Measurements from ENCODE around the gene BDKRB2.

BDKRB2 gene

DNA sequence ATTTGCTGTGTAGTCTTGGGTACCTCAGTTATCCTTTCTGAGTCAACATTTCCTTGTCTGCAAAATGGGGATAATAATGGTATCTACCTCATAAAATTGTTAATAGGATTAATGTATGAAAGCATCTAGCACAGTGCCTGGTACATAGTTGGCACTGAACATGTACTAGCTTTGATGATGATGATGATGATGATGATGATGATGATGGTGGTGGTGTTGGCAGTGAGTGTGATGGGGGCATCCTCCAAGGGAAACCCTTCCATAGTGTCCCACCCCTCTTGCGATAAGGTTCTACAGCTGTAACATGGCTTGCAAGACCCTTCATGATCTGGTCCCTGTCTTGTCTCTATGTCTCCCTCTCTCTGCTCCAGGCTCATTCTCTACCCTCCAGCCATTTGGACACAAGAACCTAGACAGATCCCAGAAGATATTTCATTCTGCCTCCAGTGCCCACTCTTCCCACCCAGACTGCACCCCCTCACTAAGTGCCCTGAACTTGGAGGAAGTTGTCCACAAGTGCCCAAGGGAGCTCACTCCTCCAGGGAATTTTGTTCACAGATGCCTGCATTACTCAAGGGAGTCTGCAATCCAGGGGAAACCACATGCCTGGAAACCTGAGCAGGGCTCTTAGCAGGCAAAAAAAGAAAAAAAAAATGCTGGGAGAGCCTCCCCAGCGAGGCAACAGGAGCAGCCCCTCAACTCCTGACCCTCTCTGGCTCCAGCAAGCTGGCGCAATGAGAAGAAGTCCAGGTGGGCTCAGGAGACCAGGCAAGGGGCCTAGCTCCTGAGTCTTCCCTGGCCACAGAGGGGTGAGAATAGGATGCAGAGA, 41.3 kb downstream of the BDKRB2 start:
- H3K4me1 ChIP-seq (ENCODE audit: insufficient read depth, low read length, poor library complexity, severe bottlenecking), result no peaks in the 10 kb centered on the region
- H3K9me2 ChIP-seq (replicated peaks; ENCODE audit: low read depth, low read length), result no peaks in the 10 kb centered on the region
- no peaks in the 10 kb centered on the region for H4K20me1 ChIP-seq (ENCODE audit: insufficient read depth, low read length, poor library complexity, severe bottlenecking)
- H3K4me2 ChIP-seq (ENCODE audit: low read depth, low read length, poor library complexity, severe bottlenecking), result no peak overlapping the region
- H3F3A ChIP-seq (ENCODE audit: low read depth), result no peaks in the 10 kb centered on the region
- TF ChIP-seq, protein P1, sequence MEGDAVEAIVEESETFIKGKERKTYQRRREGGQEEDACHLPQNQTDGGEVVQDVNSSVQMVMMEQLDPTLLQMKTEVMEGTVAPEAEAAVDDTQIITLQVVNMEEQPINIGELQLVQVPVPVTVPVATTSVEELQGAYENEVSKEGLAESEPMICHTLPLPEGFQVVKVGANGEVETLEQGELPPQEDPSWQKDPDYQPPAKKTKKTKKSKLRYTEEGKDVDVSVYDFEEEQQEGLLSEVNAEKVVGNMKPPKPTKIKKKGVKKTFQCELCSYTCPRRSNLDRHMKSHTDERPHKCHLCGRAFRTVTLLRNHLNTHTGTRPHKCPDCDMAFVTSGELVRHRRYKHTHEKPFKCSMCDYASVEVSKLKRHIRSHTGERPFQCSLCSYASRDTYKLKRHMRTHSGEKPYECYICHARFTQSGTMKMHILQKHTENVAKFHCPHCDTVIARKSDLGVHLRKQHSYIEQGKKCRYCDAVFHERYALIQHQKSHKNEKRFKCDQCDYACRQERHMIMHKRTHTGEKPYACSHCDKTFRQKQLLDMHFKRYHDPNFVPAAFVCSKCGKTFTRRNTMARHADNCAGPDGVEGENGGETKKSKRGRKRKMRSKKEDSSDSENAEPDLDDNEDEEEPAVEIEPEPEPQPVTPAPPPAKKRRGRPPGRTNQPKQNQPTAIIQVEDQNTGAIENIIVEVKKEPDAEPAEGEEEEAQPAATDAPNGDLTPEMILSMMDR (conservative IDR thresholded peaks at IDR 0.05; ENCODE audit: low read length), result no peak
- TF ChIP-seq EZH2phosphoT487 (IDR thresholded peaks at IDR 0.05; ENCODE audit: borderline replicate concordance), result no peak
- no peak overlapping the region for H3K9ac ChIP-seq (ENCODE audit: low read depth, low read length, poor library complexity, severe bottlenecking)
- H3K27me3 ChIP-seq (ENCODE audit: insufficient read depth, low read length, poor library complexity, severe bottlenecking), result no peaks in the 10 kb centered on the region
- H2AFZ ChIP-seq (ENCODE audit: low read length), result no peak overlapping the region
- no peaks in the 10 kb centered on the region for H3K79me2 ChIP-seq (ENCODE audit: insufficient read depth, low read length)
- no peaks in the 10 kb centered on the region for H3K36me3 ChIP-seq (ENCODE audit: insufficient read depth, low read length)
- no peak overlapping the region for H3K4me3 ChIP-seq (ENCODE audit: low read length, poor library complexity, severe bottlenecking)
- peaks cover 4% of the 10 kb centered on the region; the same call in 1 of the 2 replicates for H3K9me3 ChIP-seq (ENCODE audit: insufficient read depth, low read depth, low read length)

DNA sequence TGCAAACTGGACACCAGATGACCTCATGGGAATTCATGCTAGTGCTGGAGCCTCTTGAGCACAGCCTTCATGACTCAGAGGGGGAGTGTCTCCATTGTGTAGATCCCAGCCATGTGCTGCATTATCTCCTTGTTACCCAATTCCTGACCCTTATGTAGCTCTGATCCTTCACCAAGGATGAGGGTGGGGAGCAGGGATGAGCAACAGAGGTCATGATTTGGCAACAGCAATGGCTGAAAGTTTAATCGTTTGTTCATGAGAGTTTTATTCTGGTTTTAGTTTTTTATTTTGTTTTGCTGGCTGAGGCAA, 41.9 kb downstream of the BDKRB2 start:
- H4K20me1 ChIP-seq (ENCODE audit: insufficient read depth, low read length, poor library complexity, severe bottlenecking), result no peaks in the 10 kb centered on the region
- H3K36me3 ChIP-seq (ENCODE audit: insufficient read depth, low read length), result no peaks in the 10 kb centered on the region
- TF ChIP-seq, protein P1 (conservative IDR thresholded peaks at IDR 0.05; ENCODE audit: low read length), result no peak
- no peak for TF ChIP-seq EZH2phosphoT487 (IDR thresholded peaks at IDR 0.05; ENCODE audit: borderline replicate concordance)
- no peak overlapping the region for H3K4me3 ChIP-seq (ENCODE audit: low read length, poor library complexity, severe bottlenecking)
- no peaks in the 10 kb centered on the region for H3K4me1 ChIP-seq (ENCODE audit: insufficient read depth, low read length, poor library complexity, severe bottlenecking)
- H3K79me2 ChIP-seq (ENCODE audit: insufficient read depth, low read length), result no peaks in the 10 kb centered on the region
- no peaks in the 10 kb centered on the region for H3K27me3 ChIP-seq (ENCODE audit: insufficient read depth, low read length, poor library complexity, severe bottlenecking)
- H2AFZ ChIP-seq (ENCODE audit: low read length), result no peak overlapping the region
- H3K4me2 ChIP-seq (ENCODE audit: low read depth, low read length, poor library complexity, severe bottlenecking), result no peak overlapping the region
- peaks cover 4% of the 10 kb centered on the region; the same call in 1 of the 2 replicates for H3K9me3 ChIP-seq (ENCODE audit: insufficient read depth, low read depth, low read length)
- H3K9me2 ChIP-seq (replicated peaks; ENCODE audit: low read depth, low read length), result no peaks in the 10 kb centered on the region
- H3F3A ChIP-seq (ENCODE audit: low read depth), result no peaks in the 10 kb centered on the region
- no peak overlapping the region for H3K9ac ChIP-seq (ENCODE audit: low read depth, low read length, poor library complexity, severe bottlenecking)

DNA sequence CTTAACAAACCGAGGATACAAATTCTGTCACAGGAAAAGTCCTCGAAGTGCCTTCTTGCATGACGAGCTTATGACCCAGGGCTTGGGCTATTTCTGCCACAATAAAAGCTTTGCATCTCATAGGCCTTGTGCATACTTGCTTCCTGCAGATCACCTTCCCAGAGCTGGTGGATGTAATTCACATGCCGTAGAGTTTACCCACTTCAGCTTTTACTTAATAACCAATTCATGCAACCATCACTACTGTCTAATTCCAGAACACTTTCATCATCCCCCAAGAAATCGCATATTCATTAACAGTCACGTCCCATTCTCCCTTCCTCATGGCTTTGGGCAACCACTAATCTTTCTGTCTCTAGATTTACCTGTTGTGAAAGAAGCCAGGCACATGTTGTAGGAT, 42.4 kb downstream of the BDKRB2 start:
- Histone ChIP-seq H2AFZ (ENCODE audit: low read length) (no peak overlapping the region), H3K9me2 (replicated peaks; ENCODE audit: low read depth, low read length) (no peaks in the 10 kb centered on the region), H3K79me2 (ENCODE audit: insufficient read depth, low read length) (no peaks in the 10 kb centered on the region), H3K36me3 (ENCODE audit: insufficient read depth, low read length) (no peaks in the 10 kb centered on the region), H3K27me3 (ENCODE audit: insufficient read depth, low read length, poor library complexity, severe bottlenecking) (no peaks in the 10 kb centered on the region), H3K4me2 (ENCODE audit: low read depth, low read length, poor library complexity, severe bottlenecking) (no peak overlapping the region), H3F3A (ENCODE audit: low read depth) (no peaks in the 10 kb centered on the region), H3K4me1 (ENCODE audit: insufficient read depth, low read length, poor library complexity, severe bottlenecking) (no peaks in the 10 kb centered on the region), H3K4me3 (ENCODE audit: low read length, poor library complexity, severe bottlenecking) (no peak overlapping the region), H3K9ac (ENCODE audit: low read depth, low read length, poor library complexity, severe bottlenecking) (no peak overlapping the region), H4K20me1 (ENCODE audit: insufficient read depth, low read length, poor library complexity, severe bottlenecking) (no peaks in the 10 kb centered on the region), H3K9me3 (ENCODE audit: insufficient read depth, low read depth, low read length) (peaks cover 4% of the 10 kb centered on the region; the same call in 1 of the 2 replicates)
- no peak for TF ChIP-seq EZH2phosphoT487 (IDR thresholded peaks at IDR 0.05; ENCODE audit: borderline replicate concordance)
- TF ChIP-seq, protein P1 (conservative IDR thresholded peaks at IDR 0.05; ENCODE audit: low read length), result no peak

Data from Loucy (cell line).